Heart left ventricle (tissue), 13 donors: ENCODE data around the gene MPRIP.

ENCODE experiments used
- POLR2A ChIP-seq, 2 donors: fragments of 450-650 bp; IDR thresholded peaks; one replicate each; pipeline ENCODE4 v1.6.1; 2017; ENCODE audit warnings: antibody characterized with exemption in 2 of 2, mild to moderate bottlenecking in 2 of 2, moderate library complexity in 2 of 2
- TF ChIP-seq, protein P1 (sequence below), 12 donors: fragments of 200-600 bp; sonication (generic) in 4 of 12; IDR thresholded peaks; one replicate each; pipeline versions ENCODE4 v1.5.0 to v1.8.0; 2018 to 2022; ENCODE audit warnings: antibody characterized with exemption in 12 of 12, mild to moderate bottlenecking in 5 of 12
- donor health status: ischemic (EF 13 %, LVEDD 7.1; RV severe dilation, severe dysfunction).
- donor health status: DM: no; HTN: yes; CAD: no.
- donor health status: DM: no; HTN: no; CAD: no.
- donor health status: ischemic (EF 25% LVEDD 6.9; RV normal size, moderate dysfunction).
- donor health status: ischemic (EF 25% LVEDD 5.7; RV mildly dilated, moderate dysfunction).
- donor health status: ischemic (EF 35%, LVEDD 5.7; RV mildly dilated, moderate dysfunction).
- donor health status: nonischemic (EF 11% LVEDD 7.7; RV severe dilation, severe dysfunction).
- donor health status: DM: yes; HTN: yes; CAD: no.
- donor health status: PGD.
- donor health status: ischemic (EF 29% LVEDD 5.4; RV normal size, mild dysfunction).
- donor health status: nonischemic (EF 23%, LVEDD 6.1; RV moderate dilation, normal function).

DNA sequence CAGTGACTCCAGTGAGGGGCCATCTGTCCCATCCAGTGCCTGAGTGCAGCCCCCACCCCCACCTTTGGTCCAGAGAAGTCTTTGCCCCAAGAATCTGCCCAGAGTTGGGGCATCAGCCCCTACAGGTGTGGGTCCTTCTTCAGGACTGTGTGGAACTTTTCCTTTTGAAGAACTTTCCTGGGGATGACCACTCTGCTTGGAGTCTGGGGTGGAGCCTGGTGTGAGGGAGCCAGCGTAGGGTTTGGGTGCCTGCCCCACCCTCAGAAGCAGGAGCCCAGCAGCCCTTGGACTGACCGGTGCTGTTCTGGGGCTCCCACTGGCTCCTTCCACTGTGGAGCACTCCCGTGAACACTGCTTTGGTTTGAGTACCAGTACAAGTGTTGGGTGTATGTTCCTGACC, 19.3 kb downstream of the MPRIP start:
- TF ChIP-seq, protein P1, sequence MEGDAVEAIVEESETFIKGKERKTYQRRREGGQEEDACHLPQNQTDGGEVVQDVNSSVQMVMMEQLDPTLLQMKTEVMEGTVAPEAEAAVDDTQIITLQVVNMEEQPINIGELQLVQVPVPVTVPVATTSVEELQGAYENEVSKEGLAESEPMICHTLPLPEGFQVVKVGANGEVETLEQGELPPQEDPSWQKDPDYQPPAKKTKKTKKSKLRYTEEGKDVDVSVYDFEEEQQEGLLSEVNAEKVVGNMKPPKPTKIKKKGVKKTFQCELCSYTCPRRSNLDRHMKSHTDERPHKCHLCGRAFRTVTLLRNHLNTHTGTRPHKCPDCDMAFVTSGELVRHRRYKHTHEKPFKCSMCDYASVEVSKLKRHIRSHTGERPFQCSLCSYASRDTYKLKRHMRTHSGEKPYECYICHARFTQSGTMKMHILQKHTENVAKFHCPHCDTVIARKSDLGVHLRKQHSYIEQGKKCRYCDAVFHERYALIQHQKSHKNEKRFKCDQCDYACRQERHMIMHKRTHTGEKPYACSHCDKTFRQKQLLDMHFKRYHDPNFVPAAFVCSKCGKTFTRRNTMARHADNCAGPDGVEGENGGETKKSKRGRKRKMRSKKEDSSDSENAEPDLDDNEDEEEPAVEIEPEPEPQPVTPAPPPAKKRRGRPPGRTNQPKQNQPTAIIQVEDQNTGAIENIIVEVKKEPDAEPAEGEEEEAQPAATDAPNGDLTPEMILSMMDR (IDR thresholded peaks at IDR 0.05), result no peak
- no peak for TF ChIP-seq POLR2A (IDR thresholded peaks at IDR 0.05)
